ENCODE measurements around the gene DHX40.

DHX40 gene

DNA sequence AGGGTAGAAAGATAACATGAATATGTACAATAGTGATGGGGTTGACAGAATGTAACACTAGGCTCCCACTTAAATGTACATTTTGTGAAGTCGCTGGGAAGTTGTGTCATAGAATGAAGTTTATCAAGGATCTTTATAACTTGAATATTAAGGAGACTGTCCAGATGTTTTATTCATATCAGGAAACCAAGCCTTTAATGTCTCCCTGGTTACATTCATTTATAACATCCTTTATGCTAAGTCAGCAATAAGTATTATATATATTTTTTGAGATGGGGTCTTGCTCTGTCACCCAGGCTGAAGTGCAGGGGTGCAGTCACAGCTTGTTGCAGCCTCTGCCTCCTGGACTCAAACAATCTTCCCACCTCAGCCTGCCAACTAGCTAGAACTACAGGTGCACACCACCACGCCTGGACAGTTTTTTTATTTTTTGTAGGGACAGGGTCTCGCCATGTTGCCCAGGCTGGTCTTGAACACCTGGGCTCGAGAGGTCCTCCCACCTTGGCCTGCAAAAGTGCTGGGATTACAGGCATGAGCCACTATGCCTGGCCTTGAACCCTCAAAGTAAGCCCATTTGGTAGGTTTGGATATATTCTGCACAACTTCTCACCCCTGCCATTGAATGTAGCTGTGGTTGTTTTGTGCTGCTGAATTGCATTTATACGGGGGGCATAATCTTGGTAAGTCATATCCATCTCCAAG lies 68.4 kb downstream of the DHX40 start:
- TF ChIP-seq, protein P1, sequence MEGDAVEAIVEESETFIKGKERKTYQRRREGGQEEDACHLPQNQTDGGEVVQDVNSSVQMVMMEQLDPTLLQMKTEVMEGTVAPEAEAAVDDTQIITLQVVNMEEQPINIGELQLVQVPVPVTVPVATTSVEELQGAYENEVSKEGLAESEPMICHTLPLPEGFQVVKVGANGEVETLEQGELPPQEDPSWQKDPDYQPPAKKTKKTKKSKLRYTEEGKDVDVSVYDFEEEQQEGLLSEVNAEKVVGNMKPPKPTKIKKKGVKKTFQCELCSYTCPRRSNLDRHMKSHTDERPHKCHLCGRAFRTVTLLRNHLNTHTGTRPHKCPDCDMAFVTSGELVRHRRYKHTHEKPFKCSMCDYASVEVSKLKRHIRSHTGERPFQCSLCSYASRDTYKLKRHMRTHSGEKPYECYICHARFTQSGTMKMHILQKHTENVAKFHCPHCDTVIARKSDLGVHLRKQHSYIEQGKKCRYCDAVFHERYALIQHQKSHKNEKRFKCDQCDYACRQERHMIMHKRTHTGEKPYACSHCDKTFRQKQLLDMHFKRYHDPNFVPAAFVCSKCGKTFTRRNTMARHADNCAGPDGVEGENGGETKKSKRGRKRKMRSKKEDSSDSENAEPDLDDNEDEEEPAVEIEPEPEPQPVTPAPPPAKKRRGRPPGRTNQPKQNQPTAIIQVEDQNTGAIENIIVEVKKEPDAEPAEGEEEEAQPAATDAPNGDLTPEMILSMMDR (IDR thresholded peaks at IDR 0.05; ENCODE audit: control extremely low read depth, extremely low read depth, low read depth, missing control alignments), result no peak
- ChIA-PET CTCF (no interaction called here), POLR2A (interaction anchor here (0.6 kb wide), 1 partner anchor 22 kb away, joined by 4 read pairs; no protein-coding TSS in a partner anchor)
- no peak for DNase-seq (ENCODE audit: extremely low spot score)

DNA sequence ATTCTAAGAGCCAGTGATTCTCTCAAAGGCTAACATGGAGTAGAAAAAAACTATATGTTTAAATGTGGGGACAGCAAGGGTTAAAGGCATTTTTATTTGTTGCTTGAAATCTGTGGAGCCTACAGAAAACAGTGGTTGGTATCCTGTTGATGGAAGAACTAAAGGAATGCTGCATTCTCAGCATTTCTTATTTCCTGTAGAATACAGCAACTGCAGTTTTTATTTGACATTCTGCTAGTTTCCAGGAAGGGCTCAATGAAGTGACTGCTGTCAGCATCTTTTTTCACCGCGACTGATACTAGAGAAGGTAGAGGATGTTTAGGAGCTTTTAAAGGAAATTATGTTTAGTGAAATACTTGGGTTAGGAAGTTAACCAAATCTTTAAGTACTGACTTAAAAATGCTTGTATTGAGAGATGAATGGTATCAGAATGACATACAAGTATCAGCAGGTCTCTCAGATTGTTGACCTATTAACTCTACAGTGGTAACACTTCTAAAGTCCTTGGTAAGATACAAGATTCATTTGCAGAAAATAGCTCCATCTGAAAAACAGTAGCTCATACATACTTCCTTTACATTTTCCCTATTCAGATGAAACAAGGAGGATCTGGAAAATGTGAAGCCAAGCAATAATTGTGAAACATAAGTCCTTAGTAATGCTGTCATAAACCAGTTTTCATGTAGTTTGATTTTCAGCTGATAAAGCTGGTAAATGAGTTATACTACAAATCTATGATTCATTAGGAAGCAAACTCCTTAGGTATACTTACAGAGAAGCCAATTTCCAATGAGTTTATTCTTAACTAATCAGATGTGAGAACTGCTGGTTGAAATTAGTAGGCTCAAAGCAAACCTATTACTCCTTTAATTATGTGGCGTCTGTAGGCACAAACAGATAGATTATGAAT lies 69.5 kb downstream of the DHX40 start:
- TF ChIP-seq, protein P1 (IDR thresholded peaks at IDR 0.05; ENCODE audit: control extremely low read depth, extremely low read depth, low read depth, missing control alignments), result no peak
- POLR2A ChIA-PET, result no interaction called here
- DNase-seq (ENCODE audit: extremely low spot score), result no peak
- CTCF ChIA-PET, result interaction anchor here (1.2 kb wide), 1 partner anchor 21 kb away, joined by 3 read pairs; no protein-coding TSS in a partner anchor

DNA sequence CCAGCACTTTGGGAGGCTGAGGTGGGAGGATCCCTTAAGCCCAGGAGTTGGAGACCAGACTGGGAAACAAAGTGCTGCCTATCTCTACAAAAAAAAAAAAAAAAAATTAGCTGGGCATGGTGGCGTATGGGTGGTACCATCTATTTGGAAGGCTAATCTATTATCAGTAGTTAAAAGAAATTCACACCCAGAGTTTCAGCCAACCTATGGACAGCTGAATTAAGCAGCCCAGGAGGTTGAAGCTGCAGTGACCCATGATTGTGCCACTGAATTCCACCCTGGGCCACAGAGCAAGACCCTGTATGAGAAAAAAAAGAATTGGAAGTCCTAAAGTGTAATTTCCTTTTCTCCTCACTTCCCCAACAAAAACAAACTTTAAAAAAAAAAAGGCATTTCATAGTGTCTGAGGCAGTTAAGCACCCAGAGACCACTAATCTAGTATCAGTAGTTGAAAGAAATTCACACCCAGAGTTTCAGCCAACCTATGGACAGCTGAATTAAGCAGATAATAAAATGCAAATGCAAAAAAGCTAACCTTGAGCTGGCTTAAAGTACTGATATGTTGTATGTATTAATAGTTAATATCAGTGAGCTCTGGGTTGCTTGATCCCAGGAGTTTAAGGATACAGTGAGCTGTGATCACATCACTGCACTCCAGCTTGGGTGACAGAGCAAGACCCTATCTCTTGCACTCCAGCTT lies 72.4 kb downstream of the DHX40 start:
- TF ChIP-seq, protein P1 (IDR thresholded peaks at IDR 0.05; ENCODE audit: control extremely low read depth, extremely low read depth, low read depth, missing control alignments), result no peak
- ChIA-PET POLR2A (no interaction called here), CTCF (no interaction called here)
- DNase-seq (ENCODE audit: extremely low spot score), result no peak

DNA sequence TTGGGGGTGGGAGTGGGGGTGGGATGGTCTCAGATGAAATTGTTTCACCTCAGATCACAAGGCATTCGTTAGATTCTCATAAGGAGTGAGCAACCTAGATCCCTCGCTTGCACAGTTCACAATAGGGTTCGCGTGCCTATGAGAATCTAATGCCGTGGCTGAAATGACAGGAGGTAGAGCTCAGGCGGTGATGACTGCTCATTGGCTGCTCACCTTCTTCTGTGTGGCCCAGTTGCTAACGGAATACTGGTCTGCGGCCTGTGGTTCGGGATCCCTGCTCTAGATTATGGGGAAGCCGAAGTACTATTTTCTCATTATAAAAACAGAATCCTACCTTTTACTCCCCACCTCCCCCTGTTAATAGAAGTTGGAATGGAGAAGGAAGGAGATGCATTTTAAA lies 73.1 kb downstream of the DHX40 start:
- no peak for DNase-seq (ENCODE audit: extremely low spot score)
- CTCF ChIA-PET, result no interaction called here
- POLR2A ChIA-PET, result no interaction called here
- TF ChIP-seq, protein P1 (IDR thresholded peaks at IDR 0.05; ENCODE audit: control extremely low read depth, extremely low read depth, low read depth, missing control alignments), result no peak

DNA sequence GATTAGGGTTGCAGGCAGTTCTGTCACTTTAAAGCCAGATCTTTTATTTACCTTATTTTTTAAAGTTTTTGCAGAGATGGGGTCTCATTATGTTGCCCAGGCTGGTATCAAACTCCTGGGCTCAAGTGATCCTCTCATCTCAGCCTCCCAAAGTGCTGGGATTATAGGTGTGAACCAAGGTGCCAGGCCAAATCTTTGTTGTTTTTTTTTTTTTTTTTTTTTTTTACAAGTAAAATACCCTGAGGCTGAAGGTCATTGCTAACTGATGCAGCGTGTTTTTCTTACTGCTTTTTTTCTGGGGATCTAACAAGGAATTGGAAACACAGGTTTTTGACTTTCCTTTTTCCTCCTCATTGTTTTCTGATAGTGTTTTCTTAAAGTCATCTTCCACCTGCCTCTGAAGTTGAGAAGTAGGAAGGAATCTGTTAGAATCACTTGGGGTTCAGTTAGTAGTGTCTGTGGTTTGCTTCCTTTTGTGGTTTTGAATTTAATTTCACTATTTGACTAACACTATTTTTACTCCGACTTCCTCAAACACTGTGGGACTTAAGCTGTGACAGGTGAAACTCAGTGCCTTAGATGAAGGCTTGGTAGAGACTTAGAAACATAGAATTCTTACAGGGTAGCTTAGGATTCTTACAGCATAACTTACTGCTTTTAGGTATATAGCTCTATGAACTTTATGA lies 76.5 kb downstream of the DHX40 start:
- DNase-seq (ENCODE audit: extremely low spot score), result peak; percentile 57
- ChIA-PET POLR2A (interaction anchor here (0.7 to 1.4 kb wide), 3 partner anchors 20 to 23 kb away, joined by 4 read pairs; no protein-coding TSS in a partner anchor), CTCF (interaction anchor here (0.7 to 1.6 kb wide), 4 partner anchors 10 to 29 kb away, joined by 3 to 4 read pairs (median 3); no protein-coding TSS in a partner anchor)
- TF ChIP-seq, protein P1 (IDR thresholded peaks at IDR 0.05; ENCODE audit: control extremely low read depth, extremely low read depth, low read depth, missing control alignments), result no peak
